IPS-18c (cell line): ENCODE data around the gene THYN1.

Experiments used
- H3K4me3 ChIP-seq: 2 replicates; pipeline ENCODE4 v1.7.0; 2013; ENCODE audit warnings: low read depth, mild to moderate bottlenecking, low read length, moderate library complexity; ENCODE audit not compliant: insufficient read depth
- H3K9me3 ChIP-seq: one replicate; pipeline ENCODE4 v1.6.1; 2013; ENCODE audit warnings: mild to moderate bottlenecking, low read length, moderate library complexity; ENCODE audit not compliant: control insufficient read depth, insufficient read depth

The THYN1 gene

DNA sequence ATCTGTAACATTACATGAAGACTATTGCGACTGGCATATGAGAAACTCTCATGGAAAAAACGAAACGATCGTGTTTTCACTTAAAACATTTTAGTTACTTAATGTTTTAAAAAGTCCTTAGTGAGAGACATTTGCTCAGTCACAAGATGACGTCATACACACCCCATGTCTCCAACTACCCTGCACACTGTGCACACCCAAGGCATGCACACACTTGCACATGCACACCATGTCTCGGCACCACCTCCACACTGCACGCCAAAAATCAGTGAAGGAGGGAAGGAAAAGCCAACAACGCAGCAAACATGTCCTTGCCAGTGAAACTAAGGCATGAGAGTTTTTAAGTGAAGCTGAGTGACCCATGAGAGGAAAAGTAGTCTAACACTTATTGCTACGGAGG lies 47.4 kb downstream of the THYN1 start:
- Histone ChIP-seq H3K9me3 (no peaks in the 10 kb centered on the region), H3K4me3 (no peak overlapping the region)

DNA sequence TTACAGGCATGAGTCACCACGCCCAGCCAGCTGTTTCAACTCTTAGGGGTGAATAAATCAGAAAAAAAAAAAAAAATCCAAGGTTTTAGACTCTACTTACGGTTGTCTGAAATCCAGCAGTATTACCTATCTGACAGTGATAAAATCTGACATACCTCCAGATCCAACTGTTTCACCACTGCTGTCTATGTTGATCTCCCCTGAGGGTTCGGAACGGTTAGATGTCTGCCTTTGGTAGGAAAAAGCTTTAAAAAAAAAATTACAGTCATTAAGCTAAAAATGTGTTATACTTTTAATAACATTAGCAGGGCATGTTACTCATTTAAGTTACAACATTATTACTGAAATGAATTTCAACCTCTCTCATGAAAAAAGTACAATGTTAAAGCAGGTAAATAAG lies 50.5 kb downstream of the THYN1 start:
- Histone ChIP-seq H3K4me3 (no peak overlapping the region), H3K9me3 (no peaks in the 10 kb centered on the region)

DNA sequence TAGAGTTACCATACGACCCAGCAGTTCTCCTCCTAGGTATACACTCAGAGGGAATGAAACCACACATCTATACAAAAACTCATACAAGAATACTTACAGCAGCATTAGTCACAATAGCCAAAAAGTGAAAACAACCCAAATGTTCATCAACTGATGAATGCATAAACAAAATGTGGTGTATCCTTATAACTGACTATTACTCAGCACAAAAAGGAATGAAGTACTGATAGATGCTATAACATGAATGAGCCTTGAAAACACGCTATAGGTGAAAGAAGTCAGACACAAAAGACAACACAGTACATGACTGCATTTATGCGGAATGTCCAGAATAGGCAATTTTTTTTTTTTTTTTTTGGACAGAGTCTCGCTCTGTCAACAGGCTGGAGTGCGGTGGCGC lies 52.5 kb downstream of the THYN1 start:
- Histone ChIP-seq H3K4me3 (no peak overlapping the region), H3K9me3 (no peaks in the 10 kb centered on the region)

- no peak overlapping the region for H3K4me3 ChIP-seq
- no peaks in the 10 kb centered on the region for H3K9me3 ChIP-seq
Observed at GRCh38 chr11:134199531-134199930, 53.6 kb downstream of the THYN1 start.
